Renal pelvis (tissue), 4 donors: Measurements from ENCODE around the gene LY6G5C. TPM values are rescaled to one million over a fixed set of nuclear protein-coding genes. Genes with fewer than 3 reads are reported as not detected.

ENCODE experiments used
- DNase-seq: peaks from one replicate; pipeline ENCODE4 v3.0.0-alpha.2; 2013
- polyA plus RNA-seq, 3 donors: library from polyadenylated mRNA; unstranded; fragments of 120-200 nt; gene quantifications; one replicate each; pipeline ENCODE4 v1.2.1, GENCODE V29; 2013; ENCODE audit not compliant: insufficient read length in 3 of 3

LY6G5C gene
- polyA plus RNA-seq, 3 donors = 2.6 to 4.3 (median 3.6) TPM

- DNase-seq = no peak
These were observed 11.5 kb upstream of the LY6G5C start for GRCh38 chr6:31692353-31692752.

DNA sequence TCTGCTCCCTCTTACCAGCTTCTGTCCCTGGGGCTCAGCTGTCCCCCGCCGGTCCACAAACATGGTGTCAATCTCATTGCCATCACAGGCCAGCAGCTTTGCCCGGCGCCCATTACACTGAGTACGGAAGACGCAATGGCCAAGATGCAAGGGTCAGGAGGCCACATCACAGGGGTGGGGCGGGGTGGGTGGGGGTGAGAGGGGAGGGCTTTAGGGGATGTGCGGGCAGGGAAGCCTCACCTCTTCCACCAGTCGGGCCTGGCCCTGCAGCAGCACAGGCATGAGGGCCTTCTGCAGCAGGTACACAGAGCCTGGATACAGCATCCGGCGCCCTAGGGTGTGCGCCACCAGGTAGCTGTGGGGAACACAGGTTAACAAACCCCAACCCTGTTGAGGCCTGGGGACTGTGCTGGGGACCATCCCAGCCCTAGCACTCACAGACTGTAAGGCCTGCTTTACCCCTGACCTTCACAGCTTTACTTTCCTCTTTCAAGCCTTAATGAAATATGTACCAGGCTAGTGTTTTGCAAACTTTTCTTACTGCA lies 10.8 kb upstream of the LY6G5C start:
- no peak for DNase-seq

GRCh38 chr6:31691078-31691463 lies 10.2 kb upstream of the LY6G5C start:
- DNase-seq = no peak

DNA sequence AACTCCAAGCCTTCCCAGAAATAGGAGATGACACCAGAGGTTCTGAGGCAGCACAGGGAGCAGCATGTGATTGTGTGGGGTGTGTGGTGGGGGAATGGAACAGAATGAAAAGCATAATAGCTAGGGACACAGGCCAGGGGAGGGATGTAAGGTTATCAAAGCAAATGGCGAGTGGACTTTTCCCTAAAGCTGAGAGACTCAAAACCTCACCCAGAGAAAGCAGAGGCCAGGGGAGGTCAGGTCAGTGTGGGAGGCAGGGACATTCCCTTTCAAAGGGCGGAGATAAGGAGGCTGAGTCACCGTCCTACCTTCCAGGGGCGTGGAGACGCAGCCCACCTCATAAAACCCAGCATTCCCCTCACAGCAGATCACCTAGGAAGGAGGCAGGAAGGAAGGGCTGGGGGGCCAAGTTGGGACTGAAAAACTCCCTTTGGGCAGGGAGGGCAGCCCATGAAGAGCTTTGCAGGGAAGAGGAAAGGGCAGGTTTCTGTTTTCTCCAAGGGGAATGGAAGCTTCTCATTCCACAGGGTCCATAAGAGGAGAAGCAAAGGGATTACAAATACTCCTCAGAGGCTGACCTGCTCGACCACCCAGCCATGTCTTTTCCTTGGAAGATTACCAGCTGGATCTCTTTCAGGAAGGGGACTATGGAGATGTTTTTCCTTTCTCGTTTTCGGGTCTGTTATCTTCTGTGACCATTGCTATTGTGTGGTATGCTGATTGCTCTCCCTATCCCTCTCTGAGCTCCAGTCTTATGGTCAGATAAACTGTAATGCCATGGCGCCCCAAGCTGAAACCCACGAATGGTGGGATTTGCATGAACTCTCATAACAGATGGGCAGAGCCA lies 9.6 kb upstream of the LY6G5C start:
- no peak for DNase-seq

DNA sequence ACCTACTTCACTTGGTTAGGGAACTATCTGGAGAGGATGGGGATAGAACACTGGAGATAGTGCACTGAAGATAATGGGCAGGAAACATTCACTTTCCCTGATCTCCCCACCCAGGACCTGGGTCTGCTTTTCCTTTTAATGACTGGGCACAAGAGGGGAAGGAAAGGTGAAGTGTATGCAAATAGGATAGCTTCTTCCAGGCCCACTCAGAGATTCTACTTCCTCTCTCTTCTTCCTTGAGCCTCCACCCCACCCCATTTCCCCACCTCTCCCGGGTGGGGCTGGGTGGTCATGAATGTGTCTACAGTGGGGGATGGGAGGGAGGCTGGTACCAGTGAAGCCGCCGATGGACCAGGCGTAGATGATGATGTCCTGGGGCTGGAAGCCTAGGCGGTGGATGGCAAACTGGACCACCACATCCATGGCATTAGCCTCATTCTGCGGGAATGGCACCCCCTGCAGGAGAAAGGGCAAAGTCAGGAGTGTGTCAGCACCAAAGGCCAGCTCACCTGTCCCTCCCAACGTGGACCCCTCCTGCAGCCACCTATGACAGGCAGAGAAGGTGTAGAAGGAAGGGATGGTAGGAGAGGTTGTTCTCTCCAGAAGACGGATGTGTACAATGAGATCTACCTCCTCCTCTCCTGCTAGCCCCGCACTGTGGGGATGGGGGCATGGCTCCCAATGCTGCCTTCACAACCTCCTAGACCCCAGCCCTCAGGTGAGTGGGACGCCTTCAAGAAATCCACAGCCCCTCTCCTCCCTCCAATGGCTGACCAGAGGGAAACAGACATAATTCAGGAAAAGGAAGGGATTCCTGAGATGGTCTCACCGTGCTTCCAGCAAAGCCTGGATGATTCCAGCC lies 8.6 kb upstream of the LY6G5C start:
- no peak for DNase-seq

DNA sequence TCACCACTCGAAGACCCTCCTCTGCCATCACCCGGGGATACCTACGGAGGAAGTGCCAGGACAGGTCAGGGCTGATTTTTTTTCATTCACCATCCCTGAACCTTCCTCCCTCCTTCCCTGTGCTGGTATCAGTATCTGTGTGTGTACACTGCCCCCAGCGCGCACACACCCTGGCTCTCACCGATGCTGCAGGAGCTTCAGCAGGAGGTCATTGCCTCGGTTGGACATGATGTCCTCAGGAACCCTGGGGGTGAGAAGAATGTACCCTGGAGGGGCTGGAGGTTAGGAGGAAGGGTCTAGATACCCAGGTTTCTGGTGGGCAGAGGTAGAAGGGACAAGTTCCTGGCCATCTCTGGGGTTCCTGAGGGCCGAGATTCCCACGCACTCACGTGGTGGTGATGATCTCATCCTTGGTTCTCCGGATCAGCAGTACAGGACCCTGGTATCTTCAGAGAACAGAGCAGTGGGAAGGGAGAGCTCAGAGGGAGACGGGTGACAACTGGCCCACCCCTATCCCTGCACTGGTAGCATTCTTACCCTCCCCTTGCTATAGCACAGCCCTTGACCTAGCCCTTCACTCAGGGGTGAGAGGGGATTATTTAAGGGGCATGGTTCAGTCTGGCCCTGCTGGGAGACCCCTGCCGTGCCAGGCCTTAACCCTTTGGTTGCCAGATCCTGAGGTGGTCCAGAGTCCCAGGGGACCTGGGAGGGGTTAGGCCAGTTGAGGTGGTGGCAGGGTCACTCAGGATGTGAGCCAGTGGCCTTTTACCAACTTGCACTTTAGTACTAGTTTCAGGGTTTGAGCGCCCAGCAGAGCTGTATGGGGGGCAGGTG lies 7.2 kb upstream of the LY6G5C start:
- no peak for DNase-seq

DNA sequence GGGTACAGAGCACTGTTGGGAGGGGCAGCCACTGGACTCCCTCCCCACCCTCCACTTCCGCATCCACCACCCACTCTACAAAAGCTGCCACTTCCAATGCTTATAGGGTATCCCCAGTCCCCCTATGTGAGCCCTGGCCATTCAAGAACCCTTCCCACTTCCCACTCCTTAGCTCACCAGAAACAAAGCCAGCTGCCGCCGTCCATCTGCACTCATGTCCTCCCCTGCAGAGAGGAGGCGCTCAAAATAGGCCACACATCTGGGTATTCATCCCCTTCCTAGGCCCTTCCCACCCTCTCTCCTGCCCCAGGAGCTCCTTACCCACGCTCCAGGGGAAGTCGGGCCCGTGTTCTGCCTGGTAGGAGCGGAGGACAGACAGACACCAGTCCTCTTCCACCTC lies 6.5 kb upstream of the LY6G5C start:
- no peak for DNase-seq

- DNase-seq = no peak
These were observed 5.6 kb upstream of the LY6G5C start for GRCh38 chr6:31686483-31686882.

GRCh38 chr6:31683591-31683990 lies 2.7 kb upstream of the LY6G5C start:
- no peak for DNase-seq

DNA sequence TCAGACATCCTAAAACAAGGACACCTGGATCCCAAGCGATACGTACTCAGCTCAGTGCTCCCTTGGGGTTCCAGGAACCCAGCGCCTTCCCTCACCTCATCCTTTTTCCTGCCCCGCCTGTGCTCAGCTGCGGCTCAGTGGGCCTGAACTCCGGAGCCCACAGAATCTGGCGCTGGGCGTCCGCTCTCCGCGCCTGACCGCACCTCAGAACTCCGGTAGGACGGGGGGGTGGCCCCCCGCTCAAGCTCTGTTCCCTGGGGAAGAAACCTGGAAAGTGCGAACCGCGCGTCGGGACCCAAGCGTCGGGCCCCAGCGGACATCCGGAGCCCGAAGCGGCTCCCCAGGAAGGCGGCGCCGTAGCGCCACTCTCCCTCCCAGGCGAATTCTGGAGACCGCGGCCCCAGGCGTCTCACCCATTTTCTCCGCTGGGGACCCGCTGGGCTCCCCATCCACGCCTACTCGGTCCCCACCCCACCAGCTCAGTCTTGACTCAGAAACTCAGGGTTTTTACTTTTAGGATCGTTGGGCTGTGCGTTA lies 336 bp upstream of the LY6G5C start:
- DNase-seq = no peak

DNA sequence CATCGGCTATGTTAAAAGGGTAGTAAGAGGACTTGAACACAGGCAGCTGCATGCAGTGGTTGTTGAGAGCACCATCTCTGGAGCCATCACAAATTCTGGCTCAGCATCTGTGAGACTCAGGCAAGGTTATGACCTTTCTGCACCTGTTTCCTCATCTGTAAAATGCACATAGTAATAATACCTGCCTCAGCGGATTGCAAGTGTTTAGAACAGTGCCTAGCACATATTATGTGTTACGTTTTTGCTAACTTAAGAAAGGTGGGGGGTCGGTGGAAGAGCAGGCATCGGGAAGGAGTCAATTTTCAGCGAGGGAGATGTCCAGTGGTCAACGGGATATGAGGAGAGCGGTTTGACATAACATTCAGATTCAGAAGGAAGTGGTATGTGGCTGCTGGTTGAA lies 2.9 kb downstream of the LY6G5C start:
- DNase-seq = no peak

DNA sequence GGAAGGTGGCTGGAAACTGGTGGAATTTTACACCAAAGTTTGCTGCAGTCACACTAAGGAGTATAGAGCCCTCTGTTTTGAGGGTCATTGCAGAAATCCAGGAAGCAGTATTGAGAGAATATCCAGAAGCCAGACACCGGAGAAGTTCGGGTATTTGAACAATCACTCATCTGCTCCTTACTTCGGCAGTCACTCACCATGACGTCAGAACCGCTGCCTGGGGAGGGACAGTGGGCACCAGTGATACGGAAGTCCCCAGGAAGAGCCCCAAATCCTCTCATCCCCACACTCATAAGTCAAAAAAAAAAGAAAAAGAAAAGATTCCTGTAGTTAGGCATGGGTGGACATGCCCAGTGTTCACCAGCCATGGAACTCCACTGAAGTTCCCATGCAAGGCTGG lies 4.0 kb downstream of the LY6G5C start:
- no peak for DNase-seq

DNA sequence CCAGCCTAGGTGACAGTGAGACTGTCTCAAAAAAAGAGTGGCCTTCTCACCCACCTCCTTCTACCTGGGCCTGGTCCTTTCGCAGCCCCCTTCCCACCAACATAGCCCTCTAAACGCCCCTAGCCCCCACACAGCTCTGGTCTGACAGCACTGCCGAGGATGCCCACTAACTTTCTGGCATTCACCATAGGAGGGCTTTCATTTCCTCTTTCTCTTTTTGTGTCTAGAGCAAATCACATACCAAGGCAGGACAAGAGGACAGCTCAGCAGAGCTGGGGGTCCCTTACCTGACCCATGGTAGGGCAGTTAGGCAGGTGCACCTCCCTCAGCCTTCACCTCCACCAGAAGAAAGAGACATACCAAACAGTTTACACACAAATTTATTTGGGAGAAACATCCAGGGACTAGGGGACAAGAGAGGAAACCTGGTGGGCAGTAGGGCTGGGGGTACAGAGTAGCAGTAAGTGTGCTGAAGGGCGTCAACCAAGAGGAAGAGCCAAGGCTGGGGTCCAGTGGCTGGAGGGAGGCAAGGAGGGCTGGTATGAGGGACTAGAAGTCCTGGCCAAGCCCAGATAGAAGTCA lies 4.5 kb downstream of the LY6G5C start:
- no peak for DNase-seq

GRCh38 chr6:31669676-31670075 lies 11.2 kb downstream of the LY6G5C start, which contains the start of gene LY6G5B:
TSS of gene LY6G5B (plus strand) at chr6:31669976. CDS start at chr6:31670951, 975 bp downstream.
- DNase-seq = no peak

GRCh38 chr6:31666337-31666965 lies 14.4 kb downstream of the LY6G5C start:
- DNase-seq = peak; percentile 34

- DNase-seq = peak; percentile 98
These were observed 15.1 kb downstream of the LY6G5C start, which contains the start of gene CSNK2B for GRCh38 chr6:31665501-31666336. TSS of gene CSNK2B (plus strand) at chr6:31666080. CDS start at chr6:31666832, 752 bp downstream.

GRCh38 chr6:31664790-31665500 lies 15.9 kb downstream of the LY6G5C start, which contains the start of gene GPANK1:
TSS of gene GPANK1 (minus strand) at chr6:31664997. CDS start at chr6:31664478, 519 bp downstream.
- DNase-seq = peak; percentile 95

GRCh38 chr6:31663961-31664789 lies 16.7 kb downstream of the LY6G5C start:
- no peak for DNase-seq
